HG03432 (cell line): ENCODE results near the gene CKS2.

ENCODE experiments used
- ATAC-seq: cut with Tn5 transposase; IDR thresholded peaks from one replicate; pipeline ENCODE4 v1.9.1; 2021; ENCODE audit warnings: mild to moderate bottlenecking, moderate library complexity; ENCODE audit not compliant: unreplicated experiment

Gene CKS2

DNA sequence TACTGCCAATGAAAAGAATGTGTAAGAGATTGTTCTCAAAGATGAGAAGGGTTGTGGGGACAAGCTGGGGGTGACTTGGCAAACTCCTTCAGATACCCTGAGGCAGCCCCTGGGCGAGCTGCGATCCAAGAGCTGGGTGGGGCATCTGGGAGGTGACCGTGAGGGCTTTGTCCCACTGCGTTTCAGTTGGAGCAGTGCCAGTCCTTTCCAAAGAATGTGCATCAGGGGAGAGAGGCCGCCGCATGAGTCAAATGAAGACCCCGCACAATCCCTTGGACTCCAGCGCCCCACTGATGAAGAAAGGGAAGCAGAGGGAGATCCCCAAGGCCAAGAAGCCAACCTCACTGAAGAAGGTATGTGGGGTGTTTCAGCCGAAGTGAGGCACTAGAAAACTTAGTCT is 35.7 kb downstream of the CKS2 start:
- no peak for ATAC-seq

DNA sequence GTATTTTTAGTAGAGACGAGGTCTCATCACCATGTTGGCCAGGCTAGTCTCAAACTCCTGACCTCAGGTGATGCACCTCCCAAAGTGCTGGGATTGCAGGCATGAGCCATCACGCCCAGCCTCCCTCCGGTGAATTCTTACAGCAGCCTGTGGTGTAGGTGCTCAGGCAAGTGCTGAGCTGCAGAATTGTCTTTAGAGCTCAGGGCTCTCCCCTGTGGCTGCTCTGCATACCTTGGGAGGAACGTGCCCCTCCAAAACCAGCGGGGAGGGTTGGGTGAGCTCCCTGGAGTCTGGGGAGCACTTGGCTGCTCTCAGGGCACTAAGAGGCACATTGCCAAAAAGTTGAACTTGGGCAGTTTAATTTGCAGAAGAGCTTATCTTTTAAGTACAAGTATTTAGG is 36.7 kb downstream of the CKS2 start:
- no peak for ATAC-seq

- ATAC-seq: no peak
Observed at GRCh38 chr9:89349607-89350006, 38.6 kb downstream of the CKS2 start.

- no peak for ATAC-seq
Observed at GRCh38 chr9:89350988-89351557, 40.1 kb downstream of the CKS2 start.

- no peak for ATAC-seq
Observed at GRCh38 chr9:89351584-89352300, 40.7 kb downstream of the CKS2 start.

- no peak for ATAC-seq
Observed at GRCh38 chr9:89352451-89352850, 41.5 kb downstream of the CKS2 start.

DNA sequence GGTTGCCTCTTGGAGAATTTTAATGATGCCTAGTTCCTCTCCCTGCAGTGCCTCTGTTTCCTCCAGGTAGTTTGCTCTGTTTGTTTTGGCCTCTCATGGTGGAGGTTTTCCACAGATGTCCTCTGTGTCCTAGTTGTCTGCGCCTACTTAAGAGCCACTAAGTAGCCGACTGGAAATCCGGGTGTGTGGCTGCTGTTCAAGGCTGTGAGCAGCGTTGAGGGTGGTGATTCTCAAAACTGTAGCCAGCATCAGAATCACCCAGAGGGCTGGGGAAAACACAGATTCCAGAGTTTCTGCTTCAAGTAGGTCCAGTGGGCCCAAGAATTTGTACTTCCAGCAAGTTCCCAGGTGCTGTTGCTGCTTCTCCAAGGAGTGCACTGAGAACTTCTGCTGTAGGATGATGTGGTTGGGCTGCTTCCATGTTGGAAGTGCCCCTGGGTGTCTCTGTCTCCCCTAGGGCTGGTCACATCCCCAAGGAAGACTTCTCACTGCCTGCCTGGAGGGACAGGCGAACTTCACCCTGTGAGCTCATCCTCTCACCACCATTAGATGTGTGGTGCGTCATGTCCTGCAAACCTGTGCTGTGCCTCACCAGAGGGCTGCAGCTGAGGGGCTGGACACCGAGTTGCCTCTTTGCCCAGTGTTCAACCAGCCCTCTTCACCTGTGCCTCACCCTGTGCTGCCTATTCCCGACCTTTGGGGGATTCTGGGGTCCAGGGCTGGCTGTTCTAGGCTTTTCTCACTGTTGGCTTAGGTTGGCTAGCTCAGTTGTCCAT is 42.1 kb downstream of the CKS2 start:
- no peak for ATAC-seq

GRCh38 chr9:89353989-89354388 is 43.0 kb downstream of the CKS2 start:
- ATAC-seq: no peak

- no peak for ATAC-seq
Observed at GRCh38 chr9:89354471-89354870, 43.5 kb downstream of the CKS2 start.

DNA sequence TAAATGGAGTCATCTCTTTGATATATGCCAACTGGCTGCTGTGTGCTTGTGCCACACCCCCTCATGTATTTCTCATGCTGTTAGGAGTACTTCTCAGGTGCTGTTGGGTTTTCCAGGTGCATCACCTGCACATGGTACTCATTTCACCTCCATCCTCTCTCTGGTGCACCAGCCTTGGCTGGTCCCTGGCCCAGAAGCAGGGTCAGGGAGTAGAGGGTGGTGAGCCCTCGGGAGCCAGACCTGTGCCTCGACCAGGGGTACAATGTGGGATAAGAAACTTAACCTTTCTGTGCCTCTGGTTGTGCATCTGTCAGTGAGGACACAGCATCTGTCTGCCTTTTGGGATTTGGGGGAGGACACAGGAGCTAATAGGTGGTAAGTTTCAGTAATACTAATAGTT is 45.8 kb downstream of the CKS2 start:
- no peak for ATAC-seq

- ATAC-seq: no peak
Observed at GRCh38 chr9:89357331-89358197, 46.6 kb downstream of the CKS2 start.

GRCh38 chr9:89358376-89358916 is 47.5 kb downstream of the CKS2 start:
- no peak for ATAC-seq

DNA sequence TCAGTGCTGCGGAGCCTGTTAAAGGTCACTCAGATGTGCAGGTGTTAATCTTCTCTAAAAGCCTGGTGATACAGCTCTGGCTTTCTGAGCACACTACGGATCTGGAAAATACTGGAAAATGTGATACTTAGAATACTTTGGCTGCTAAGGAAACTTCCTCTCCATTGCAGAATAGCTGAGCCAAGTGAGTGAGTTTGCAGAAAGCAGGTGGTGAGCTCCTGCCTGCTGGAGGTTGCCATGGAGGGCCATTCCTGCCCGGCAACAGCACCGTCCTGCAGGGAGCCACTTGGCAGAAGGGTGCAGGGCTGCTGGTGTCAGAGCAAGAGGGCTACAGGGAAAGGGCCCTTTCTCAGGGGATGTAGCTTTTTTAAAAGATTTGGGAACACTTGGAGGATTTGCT is 48.0 kb downstream of the CKS2 start:
- ATAC-seq: no peak

DNA sequence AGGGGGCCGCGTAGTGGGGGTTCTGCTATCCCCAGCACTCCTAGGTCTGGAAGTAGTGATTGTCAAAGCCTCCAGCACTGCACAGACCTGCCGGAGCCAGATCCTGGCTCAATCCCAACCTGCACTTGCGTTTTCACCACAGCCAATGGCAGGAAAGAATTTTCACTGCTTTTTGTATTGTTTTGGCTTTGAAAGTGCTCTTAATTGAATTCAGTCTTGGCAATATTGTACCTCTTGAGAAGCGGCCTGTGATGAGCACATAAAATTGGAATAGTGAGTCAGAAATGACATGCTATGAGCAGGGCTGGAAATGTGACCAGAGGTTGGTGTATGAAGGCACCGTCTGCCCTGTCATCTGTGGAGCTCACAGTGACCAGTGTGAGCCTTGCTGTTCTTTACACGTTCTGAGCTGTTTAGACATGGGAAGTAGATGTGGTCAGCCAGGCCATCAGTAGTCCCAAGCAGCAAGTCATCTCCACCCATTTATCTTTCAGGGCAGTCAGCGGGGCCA is 48.8 kb downstream of the CKS2 start:
- ATAC-seq: no peak

GRCh38 chr9:89360465-89360864 is 49.5 kb downstream of the CKS2 start:
- no peak for ATAC-seq

DNA sequence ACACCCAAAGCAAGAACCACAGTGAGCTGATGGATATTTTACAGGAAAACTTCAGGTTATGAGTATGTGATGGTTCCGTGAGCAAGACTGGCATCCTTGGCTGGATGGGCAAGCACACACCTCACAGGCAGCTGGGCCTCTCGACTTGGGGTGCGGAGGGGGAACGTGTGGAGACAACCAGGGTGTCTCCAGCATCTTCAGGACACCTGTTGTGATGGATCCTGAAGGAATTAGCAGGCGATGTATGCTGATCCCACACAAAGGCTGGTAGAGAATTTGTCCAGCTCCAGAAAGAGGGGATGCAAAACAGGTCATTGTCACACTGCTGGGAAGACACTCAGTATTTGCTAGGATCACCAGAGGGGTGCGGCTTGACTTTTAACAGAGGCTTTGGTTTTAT is 50.0 kb downstream of the CKS2 start:
- ATAC-seq: no peak

DNA sequence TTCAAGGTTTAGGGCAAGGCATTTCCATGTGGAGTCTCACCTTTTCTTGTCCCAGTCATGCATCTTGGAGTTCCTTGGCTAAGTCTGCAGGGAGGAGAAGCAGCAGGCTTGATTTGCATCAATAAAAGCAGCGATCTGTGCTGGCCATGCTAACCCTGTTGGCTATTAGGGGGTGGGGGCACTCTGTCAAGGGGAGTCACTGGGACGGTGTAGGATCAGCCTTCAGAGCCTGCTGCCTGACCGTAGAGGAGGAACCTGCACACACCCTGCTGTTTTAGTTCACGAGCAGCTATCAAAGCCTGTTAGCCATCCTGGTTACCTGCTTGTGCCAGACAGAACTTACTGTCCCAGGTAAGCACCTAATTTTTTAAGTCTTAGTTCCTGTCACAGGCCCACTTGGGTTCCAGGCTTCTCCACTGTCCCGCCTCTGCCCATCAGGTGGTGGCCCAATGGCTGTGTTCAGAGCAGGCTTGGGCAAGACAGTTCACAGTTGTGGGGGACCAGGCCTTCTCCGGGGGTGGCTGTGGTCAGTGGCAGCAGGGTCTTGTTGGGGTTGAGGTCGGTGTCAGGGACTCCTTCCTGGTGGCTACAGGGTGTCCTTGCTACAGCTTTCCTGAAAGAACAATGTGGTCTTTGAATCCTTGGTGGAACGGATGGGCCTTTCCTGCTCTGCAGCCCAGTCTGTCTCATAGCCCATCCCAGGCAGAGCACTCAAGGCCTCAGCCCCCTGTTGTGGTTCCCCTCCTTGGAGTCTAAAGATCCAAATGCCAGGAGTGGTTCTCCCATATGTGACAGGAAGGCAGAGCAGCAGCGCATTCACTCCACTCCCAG is 51.0 kb downstream of the CKS2 start:
- no peak for ATAC-seq

DNA sequence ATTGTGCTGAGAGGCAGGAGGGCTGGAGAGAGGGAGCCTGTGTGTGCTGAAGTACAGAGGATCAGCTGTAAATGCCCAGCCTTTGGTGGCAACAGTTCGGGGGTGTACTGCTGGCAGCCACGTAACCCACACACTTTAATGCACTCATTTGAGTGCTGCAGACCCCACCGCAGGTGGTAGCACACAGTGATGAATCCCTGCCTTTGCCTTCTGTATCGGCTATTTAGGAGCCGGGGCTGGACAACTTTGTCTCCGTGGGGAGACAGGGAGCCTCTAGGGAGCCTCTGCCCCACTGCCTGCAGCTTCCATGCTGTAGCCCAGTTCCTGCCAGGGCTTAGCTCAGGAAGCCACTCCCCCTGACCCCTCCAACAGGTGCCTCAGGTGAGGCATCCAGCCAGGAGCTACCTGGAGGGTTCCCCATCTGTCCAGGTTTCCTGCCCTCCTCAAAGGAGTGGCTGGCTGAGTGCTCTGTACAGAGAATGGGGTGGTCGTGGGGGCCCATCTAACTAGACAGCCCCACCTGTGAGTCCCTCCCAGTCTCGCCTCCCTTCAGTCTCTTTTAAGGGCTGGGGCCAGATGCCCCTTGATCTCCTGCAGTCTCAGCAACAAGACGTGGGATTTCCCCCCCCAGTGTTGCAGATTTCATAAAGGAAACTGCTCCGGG is 51.8 kb downstream of the CKS2 start:
- no peak for ATAC-seq

DNA sequence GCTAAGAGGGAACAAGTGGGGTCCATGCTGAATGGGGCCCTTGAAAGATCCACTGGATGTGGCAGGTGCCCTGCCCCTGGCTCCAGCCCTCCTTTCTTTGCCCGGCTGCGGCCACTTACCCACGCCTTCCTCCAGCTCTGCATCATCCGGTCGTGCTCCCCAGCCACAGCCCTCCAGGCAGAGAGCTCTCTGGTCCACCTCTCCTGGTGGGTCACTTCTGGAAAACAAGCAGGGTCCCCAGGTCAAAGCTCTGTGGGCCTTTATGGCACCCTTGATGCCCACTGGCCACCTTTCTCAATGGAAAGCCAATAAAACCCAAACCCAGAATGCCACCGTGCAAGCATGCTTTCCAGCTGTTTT is 52.3 kb downstream of the CKS2 start:
- no peak for ATAC-seq
